GM12878 (cell line): ENCODE data around the gene HSP90AB1. TPM values are rescaled to one million over a fixed set of nuclear protein-coding genes. Genes with fewer than 3 reads are reported as not detected.

Experiments used
- ATAC-seq: fragments of 200-7000 bp; cut with Tn5 transposase; 3 replicates; pipeline ENCODE4 v1.9.1; 2020; ENCODE audit warnings: mild to moderate bottlenecking, moderate library complexity
- BruUV-seq: library from RNA; stranded (reverse); fragments of 400-500 nt; replicated peaks from 2 replicates; lab custom pipeline; 2021; lab: Mats Ljungman, UMichigan
- CTCF ChIA-PET: fragments of 300-600 bp; sonication (Branson Sonifier 250); formaldehyde crosslinking; extraction: SDS; loops from one replicate; lab custom pipeline; 2021; ENCODE audit warnings: inconsistent platforms; lab: Yijun Ruan, JAX
- POLR2A ChIA-PET: fragments of 350-600 bp; formaldehyde crosslinking; extraction: SDS; loops from one replicate; lab custom pipeline; 2021; ENCODE audit warnings: inconsistent platforms; lab: Charles Lee
- RAD21 ChIA-PET: fragments of 300-600 bp; sonication (Branson Sonifier 250); formaldehyde crosslinking; loops from one replicate; lab custom pipeline; 2023; ENCODE audit warnings: antibody characterized with exemption; ENCODE audit not compliant: unreplicated experiment; lab: Charles Lee
- SMC1A ChIA-PET: fragments of 300-600 bp; sonication (Branson Sonifier 250); formaldehyde crosslinking; loops from one replicate; lab custom pipeline; 2023; ENCODE audit not compliant: unreplicated experiment, uncharacterized antibody; lab: Charles Lee
- DNase-seq: peaks from one replicate; pipeline ENCODE4 v3.0.0-alpha.2; 2011; ENCODE audit warnings: low read depth, low spot score
- FAIRE-seq: peaks from 3 replicates; lab custom pipeline; 2011; peaks lifted over from hg19 to GRCh38; lab: Jason Lieb, UNC
- H2AFZ ChIP-seq: 2 replicates; pipeline ENCODE4 v1.6.0; 2011; ENCODE audit warnings: low read depth, low read length, control low read depth; ENCODE audit not compliant: control insufficient read depth
- H3K27ac ChIP-seq: 2 replicates; pipeline ENCODE4 v1.5.1; 2011; ENCODE audit warnings: control low read depth; ENCODE audit not compliant: control insufficient read depth, insufficient read depth
- H3K27me3 ChIP-seq, 2 experiments: replicated peaks in 1 of 2; 2 replicates each; pipeline versions ENCODE4 v1.6.0 to v1.6.1; 2011; ENCODE audit warnings: low read length in 1 of 2; ENCODE audit not compliant: control insufficient read depth in 2 of 2, insufficient read depth in 2 of 2
- H3K36me3 ChIP-seq, 2 experiments: 2 replicates each; pipeline ENCODE4 v1.5.1; 2011; ENCODE audit warnings: low read length in 1 of 2; ENCODE audit not compliant: control insufficient read depth in 2 of 2, insufficient read depth in 2 of 2
- H3K4me1 ChIP-seq: 2 replicates; pipeline ENCODE4 v1.6.1; 2011; ENCODE audit warnings: mild to moderate bottlenecking, low read length, moderate library complexity, mixed read lengths; ENCODE audit not compliant: control insufficient read depth, insufficient read depth
- H3K4me2 ChIP-seq: 2 replicates; pipeline ENCODE4 v1.6.0; 2011; ENCODE audit warnings: control low read depth; ENCODE audit not compliant: control insufficient read depth, insufficient read depth
- H3K4me3 ChIP-seq: fragments of 200-600 bp; sonication (generic); 2 replicates; pipeline ENCODE4 v1.5.1; 2016
- H3K79me2 ChIP-seq: 2 replicates; pipeline ENCODE4 v1.6.0; 2011; ENCODE audit warnings: low read length; ENCODE audit not compliant: control insufficient read depth, insufficient read depth
- H3K9ac ChIP-seq: 2 replicates; pipeline ENCODE4 v1.8.0; 2011; ENCODE audit warnings: low read length, control low read depth, mixed read lengths; ENCODE audit not compliant: control insufficient read depth, insufficient read depth
- H3K9me3 ChIP-seq: replicated peaks from 3 replicates; pipeline ENCODE4 v1.5.1; 2011; ENCODE audit warnings: mild to moderate bottlenecking, low read length; ENCODE audit not compliant: control insufficient read depth, insufficient read depth
- H4K20me1 ChIP-seq: 2 replicates; pipeline ENCODE4 v1.6.0; 2011; ENCODE audit not compliant: control insufficient read depth, insufficient read depth
- ASH2L ChIP-seq: fragments of 300-600, 200-600 bp; sonication (generic); IDR thresholded peaks from 2 replicates; pipeline ENCODE4 v1.6.1; 2017; ENCODE audit warnings: low read depth, mild to moderate bottlenecking, borderline replicate concordance
- ATF7 ChIP-seq: fragments of 450-650 bp; IDR thresholded peaks from 2 replicates; pipeline ENCODE4 v1.6.1; 2016; ENCODE audit warnings: low read depth, mild to moderate bottlenecking
- CEBPB ChIP-seq, 2 experiments: fragments of 150-350 bp in 1 of 2; IDR thresholded peaks; 2 replicates each; pipeline ENCODE4 v1.6.1; 2012 to 2014; ENCODE audit warnings: low read depth in 2 of 2, low read length in 2 of 2, borderline replicate concordance in 1 of 2, inconsistent platforms in 1 of 2
- CHD4 ChIP-seq: fragments of 200-600 bp; sonication (generic); IDR thresholded peaks from 2 replicates; pipeline ENCODE4 v1.6.1; 2016; ENCODE audit warnings: mild to moderate bottlenecking
- CTCF ChIP-seq, 3 experiments: IDR thresholded peaks in 2 of 3; conservative IDR thresholded peaks in 1 of 3; 2 replicates each; pipeline ENCODE4 v1.5.1; 2011; ENCODE audit warnings: low read depth in 3 of 3, low read length in 3 of 3, mild to moderate bottlenecking in 3 of 3, control low read depth in 2 of 3, moderate library complexity in 2 of 3, inconsistent platforms in 1 of 3, mixed read lengths in 1 of 3; ENCODE audit not compliant: control insufficient read depth in 2 of 3, insufficient read depth in 1 of 3; ENCODE audit errors: extremely low read depth in 1 of 3
- E2F4 ChIP-seq: IDR thresholded peaks from 2 replicates; pipeline ENCODE4 v1.6.1; 2012; ENCODE audit warnings: low read depth, low read length, improper control_type of control experiment
- EGR1 ChIP-seq, 2 experiments: IDR thresholded peaks; 1 replicate in 1 of 2; 2 replicates in 1 of 2; pipeline ENCODE4 v1.6.1; 2011 to 2012; ENCODE audit warnings: low read depth in 2 of 2, low read length in 2 of 2, borderline replicate concordance in 1 of 2, mild to moderate bottlenecking in 1 of 2, moderate library complexity in 1 of 2
- HDAC2 ChIP-seq: fragments of 200-600 bp; sonication (generic); IDR thresholded peaks from 2 replicates; pipeline ENCODE4 v1.6.1; 2017
- LARP7 ChIP-seq: fragments of 450-650 bp; IDR thresholded peaks from 2 replicates; pipeline ENCODE4 v1.6.1; 2017; ENCODE audit warnings: mild to moderate bottlenecking
- RAD21 ChIP-seq: IDR thresholded peaks from 2 replicates; pipeline ENCODE4 v1.6.1; 2011; ENCODE audit warnings: mild to moderate bottlenecking, low read depth, low read length, moderate library complexity; ENCODE audit not compliant: insufficient read depth
- SREBF1 ChIP-seq: IDR thresholded peaks from 2 replicates; pipeline ENCODE4 v1.6.1; 2012; ENCODE audit warnings: mild to moderate bottlenecking, low read length
- STAT3 ChIP-seq: IDR thresholded peaks from 2 replicates; pipeline ENCODE4 v1.6.1; 2011; ENCODE audit warnings: low read depth, low read length, improper control_type of control experiment
- WGBS: methylation state at CpG from one replicate; pipeline ENCODE4 v1.1.6; 2016; ENCODE audit warnings: low lambda C conversion rate; ENCODE audit not compliant: insufficient replicate concordance, insufficient coverage; ENCODE audit errors: missing lambda C conversion rate; 5-methylcytosine and 5-hydroxymethylcytosine counted together
- in situ Hi-C: fragments of 300-500 bp; cut with MboI; formaldehyde crosslinking; loops from 9 replicates; pipeline ENCODE4 v1.14.3; 2018; ENCODE audit warnings: mixed read lengths
- intact Hi-C: fragments of 100-400 bp; cut with micrococcal nuclease; formaldehyde crosslinking; loops from one replicate; pipeline ENCODE4 v1.14.2; 2022; ENCODE audit not compliant: unreplicated experiment
- polyA plus RNA-seq, 11 experiments: library from polyadenylated mRNA; depleted of rRNA in 4 of 11; unstranded in 6 of 11; stranded (reverse) in 5 of 11; fragments of >200 nt; fragmentation: Nextera tagmentation in 4 of 11; fragmentation: Illumina TruSeq in 1 of 11; extraction: Ambion mirVana in 4 of 11; extraction: Trizol in 1 of 11; gene quantifications; 1 replicate in 1 of 11; 2 replicates in 10 of 11; pipeline versions ENCODE4 v1.2.1 to v1.2.3, GENCODE V29; 2011 to 2016; ENCODE audit warnings: inconsistent platforms in 2 of 11, missing spikeins in 2 of 11, low read depth in 1 of 11
- total RNA-seq, 4 experiments: library from RNA; depleted of rRNA in 3 of 4; stranded (reverse); fragments of >200 nt in 3 of 4; fragmentation: Illumina TruSeq in 1 of 4; extraction: Trizol in 1 of 4; gene quantifications; 2 replicates each; pipeline versions ENCODE4 v1.2.1 to v1.2.3, GENCODE V29; 2013 to 2021

Gene HSP90AB1
- total and polyA plus RNA-seq, 10 of the 15 experiments (the other 5 are each of a cell fraction or from before 2014, with no cell fraction given), result 988 to 1,682 (median 1,146) TPM

- Histone ChIP-seq H3K4me3 (no peak overlapping the region), H3K27ac (no peak overlapping the region), H3K4me1 (no peaks in the 10 kb centered on the region), H3K36me3 (no peaks in the 10 kb centered on the region; a peak in 1 of 4 replicates), H3K9ac (no peak overlapping the region), H3K27me3 (peaks cover 0 to 1% of the 10 kb centered on the region in 2 experiments; a peak in 2 of 4 replicates), H2AFZ (no peak overlapping the region), H4K20me1 (no peaks in the 10 kb centered on the region), H3K4me2 (no peak overlapping the region), H3K9me3 (no peaks in the 10 kb centered on the region), H3K79me2 (no peaks in the 10 kb centered on the region)
- in situ Hi-C loops, result no loop called here
- intact Hi-C loops, result no loop called here
- no peak for TF ChIP-seq ATF7
- no peak for TF ChIP-seq CTCF (IDR thresholded peaks at IDR 0.05 in 2 of 3, conservative IDR thresholded peaks at IDR 0.05 in 1 of 3; ENCODE audit: control insufficient read depth in 2 of 3, extremely low read depth in 1 of 3, insufficient read depth in 1 of 3, low read depth in 3 of 3, low read length in 3 of 3)
- no peak for TF ChIP-seq ASH2L
- no peak for TF ChIP-seq CEBPB (IDR thresholded peaks at IDR 0.05; ENCODE audit: borderline replicate concordance in 1 of 2, low read depth in 2 of 2, low read length in 2 of 2)
- no peak for TF ChIP-seq E2F4
- TF ChIP-seq CHD4, result no peak
- no peak for TF ChIP-seq RAD21
- TF ChIP-seq STAT3, result no peak
- TF ChIP-seq HDAC2, result no peak
- TF ChIP-seq LARP7, result no peak
- no peak for TF ChIP-seq EGR1 (IDR thresholded peaks at IDR 0.05; ENCODE audit: borderline replicate concordance in 1 of 2, low read depth in 2 of 2, low read length in 2 of 2)
- TF ChIP-seq SREBF1, result no peak
- DNase-seq (no peak), FAIRE-seq (no peak), ATAC-seq (no peak; the same call in 1 of the 3 replicates)
- CTCF ChIA-PET, result interaction anchor here (0.9 to 1.6 kb wide), 4 partner anchors 11 to 59 kb away, joined by 3 to 7 read pairs (median 4); no protein-coding TSS in a partner anchor
- SMC1A ChIA-PET, result no interaction called here
- no TSS peak for BruUV-seq
- POLR2A ChIA-PET, result no interaction called here
- RAD21 ChIA-PET, result interaction anchor here (0.6 kb wide), 1 partner anchor 57 kb away, joined by 3 read pairs; no protein-coding TSS in a partner anchor
- 34% methylated on average over 9 of the region's 9 CpGs for WGBS
These were observed 32.1 kb downstream of the HSP90AB1 start for GRCh38 chr6:44278774-44279697.
